ENCODE data around the gene PSTPIP2. TPM values are rescaled to one million over a fixed set of nuclear protein-coding genes. Genes with fewer than 3 reads are reported as not detected.

The PSTPIP2 gene
- total and polyA plus RNA-seq, 2 experiments from 2014 or later, result 3.8 to 6.4 TPM

- TF ChIP-seq EZH2 (IDR thresholded peaks at IDR 0.05; ENCODE audit: insufficient read depth, poor library complexity, severe bottlenecking) (no peak), EZH2phosphoT487 (IDR thresholded peaks at IDR 0.05; ENCODE audit: insufficient read depth, low read depth) (no peak)
- H2AFZ ChIP-seq, result no peak overlapping the region
- 2 to 5% methylated on average over 7 of the region's 7 CpGs for WGBS, 2 experiments (ENCODE audit: low coverage in 1 of 2, low lambda C conversion rate in 2 of 2, missing lambda C conversion rate in 2 of 2)
- peak overlapping the region; percentile 71 for H3K4me2 ChIP-seq (ENCODE audit: unreplicated experiment)
- in situ Hi-C loops (cut with MboI), result no loop called here
- no peaks in the 10 kb centered on the region for H3K27me3 ChIP-seq (replicated peaks; ENCODE audit: insufficient read depth)
- H3K36me3 ChIP-seq (ENCODE audit: low read depth), result peaks cover 51% of the 10 kb centered on the region
- H3F3A ChIP-seq (ENCODE audit: insufficient read depth), result peaks cover 95% of the 10 kb centered on the region
- no peak overlapping the region for H3K4me3 ChIP-seq
- H3K4me1 ChIP-seq (ENCODE audit: insufficient read depth), result peaks cover 91% of the 10 kb centered on the region
- peak; percentile 96 for DNase-seq
- H3K79me2 ChIP-seq (ENCODE audit: insufficient read depth), result peaks cover 75% of the 10 kb centered on the region
- peak overlapping the region; percentile 78 for H3K27ac ChIP-seq
- H3K9me2 ChIP-seq (ENCODE audit: insufficient read depth), result no peaks in the 10 kb centered on the region
- H3K9me3 ChIP-seq (ENCODE audit: low read depth), result no peaks in the 10 kb centered on the region
- peak overlapping the region; percentile 39 for H3K9ac ChIP-seq
- H4K20me1 ChIP-seq (ENCODE audit: insufficient read depth), result no peaks in the 10 kb centered on the region
Measured at GRCh38 chr18:45954070-45954934, 117.8 kb downstream of the PSTPIP2 start.

- TF ChIP-seq EZH2phosphoT487 (IDR thresholded peaks at IDR 0.05; ENCODE audit: insufficient read depth, low read depth) (no peak), EZH2 (IDR thresholded peaks at IDR 0.05; ENCODE audit: insufficient read depth, poor library complexity, severe bottlenecking) (no peak)
- Histone ChIP-seq H3K79me2 (ENCODE audit: insufficient read depth) (peaks cover 75% of the 10 kb centered on the region), H3K36me3 (ENCODE audit: low read depth) (peaks cover 83% of the 10 kb centered on the region), H3K27ac (peak overlapping the region; percentile 87), H3K4me1 (ENCODE audit: insufficient read depth) (peaks cover 71% of the 10 kb centered on the region), H3K9me3 (ENCODE audit: low read depth) (no peaks in the 10 kb centered on the region), H3K4me3 (peak overlapping the region; percentile 55), H3F3A (ENCODE audit: insufficient read depth) (peaks cover 73% of the 10 kb centered on the region), H3K4me2 (ENCODE audit: unreplicated experiment) (peak overlapping the region; percentile 87), H3K9me2 (ENCODE audit: insufficient read depth) (no peaks in the 10 kb centered on the region), H4K20me1 (ENCODE audit: insufficient read depth) (no peaks in the 10 kb centered on the region), H3K9ac (peak overlapping the region; percentile 60), H2AFZ (no peak overlapping the region), H3K27me3 (replicated peaks; ENCODE audit: insufficient read depth) (no peaks in the 10 kb centered on the region)
- in situ Hi-C loops (cut with MboI), result no loop called here
- DNase-seq, result peak; percentile 85
- 0% methylated on average over 4 of the region's 4 CpGs for WGBS, 2 experiments (ENCODE audit: low coverage in 1 of 2, low lambda C conversion rate in 2 of 2, missing lambda C conversion rate in 2 of 2)
Measured at GRCh38 chr18:45951016-45951714, 120.9 kb downstream of the PSTPIP2 start.

GRCh38 chr18:45945669-45946068, 126.4 kb downstream of the PSTPIP2 start:
- H3K9ac ChIP-seq, result no peak overlapping the region
- no peak overlapping the region for H3K4me2 ChIP-seq (ENCODE audit: unreplicated experiment)
- TF ChIP-seq EZH2 (IDR thresholded peaks at IDR 0.05; ENCODE audit: insufficient read depth, poor library complexity, severe bottlenecking) (no peak), EZH2phosphoT487 (IDR thresholded peaks at IDR 0.05; ENCODE audit: insufficient read depth, low read depth) (no peak)
- 84% methylated on average over 5 of the region's 5 CpGs for WGBS, 2 experiments (ENCODE audit: low coverage in 1 of 2, low lambda C conversion rate in 2 of 2, missing lambda C conversion rate in 2 of 2)
- peaks cover 44% of the 10 kb centered on the region for H3F3A ChIP-seq (ENCODE audit: insufficient read depth)
- H3K79me2 ChIP-seq (ENCODE audit: insufficient read depth), result peaks cover 69% of the 10 kb centered on the region
- no peak for DNase-seq
- H3K36me3 ChIP-seq (ENCODE audit: low read depth), result peaks cover 99% of the 10 kb centered on the region
- in situ Hi-C loops (cut with MboI), result no loop called here
- H3K4me3 ChIP-seq, result no peak overlapping the region
- H2AFZ ChIP-seq, result no peak overlapping the region
- H3K27ac ChIP-seq, result no peak overlapping the region
- no peaks in the 10 kb centered on the region for H3K9me3 ChIP-seq (ENCODE audit: low read depth)
- peaks cover 25% of the 10 kb centered on the region for H3K4me1 ChIP-seq (ENCODE audit: insufficient read depth)
- H3K27me3 ChIP-seq (replicated peaks; ENCODE audit: insufficient read depth), result no peaks in the 10 kb centered on the region
- no peaks in the 10 kb centered on the region for H3K9me2 ChIP-seq (ENCODE audit: insufficient read depth)
- no peaks in the 10 kb centered on the region for H4K20me1 ChIP-seq (ENCODE audit: insufficient read depth)

DNA sequence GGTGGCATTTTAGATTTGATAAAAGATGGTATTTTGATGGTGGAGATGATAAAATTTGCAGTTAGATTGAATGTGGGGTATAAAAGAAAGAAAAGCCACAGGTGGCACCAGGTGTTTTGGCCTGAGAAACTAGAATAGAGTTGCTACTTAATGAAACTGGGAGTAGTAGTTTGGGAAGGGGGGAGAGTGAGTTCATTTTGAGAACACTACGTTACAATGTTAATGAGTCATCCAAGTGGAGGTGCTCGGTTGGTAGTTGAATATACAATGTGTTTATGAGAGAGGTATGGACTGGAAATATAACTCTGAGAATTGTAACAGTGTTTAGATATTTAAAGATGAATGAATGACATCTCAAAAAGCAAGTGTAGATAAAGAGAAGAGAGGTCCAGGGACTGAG, 131.3 kb downstream of the PSTPIP2 start:
- no peak overlapping the region for H3K4me2 ChIP-seq (ENCODE audit: unreplicated experiment)
- H3K79me2 ChIP-seq (ENCODE audit: insufficient read depth), result peaks cover 60% of the 10 kb centered on the region
- peaks cover 3% of the 10 kb centered on the region; the same call in 1 of the 2 replicates for H3K4me1 ChIP-seq (ENCODE audit: insufficient read depth)
- peaks cover 88% of the 10 kb centered on the region for H3K36me3 ChIP-seq (ENCODE audit: low read depth)
- no peaks in the 10 kb centered on the region for H3K9me2 ChIP-seq (ENCODE audit: insufficient read depth)
- H3K27ac ChIP-seq, result no peak overlapping the region
- H3K9ac ChIP-seq, result no peak overlapping the region
- no peak for DNase-seq
- no peaks in the 10 kb centered on the region for H3K9me3 ChIP-seq (ENCODE audit: low read depth)
- H3F3A ChIP-seq (ENCODE audit: insufficient read depth), result peaks cover 42% of the 10 kb centered on the region
- in situ Hi-C loops (cut with MboI), result no loop called here
- no peak overlapping the region for H2AFZ ChIP-seq
- H3K4me3 ChIP-seq, result no peak overlapping the region
- H3K27me3 ChIP-seq (replicated peaks; ENCODE audit: insufficient read depth), result no peaks in the 10 kb centered on the region
- H4K20me1 ChIP-seq (ENCODE audit: insufficient read depth), result no peaks in the 10 kb centered on the region
- WGBS, 2 experiments (ENCODE audit: low coverage in 1 of 2, low lambda C conversion rate in 2 of 2, missing lambda C conversion rate in 2 of 2), result 76 to 80% methylated on average over 2 of the region's 2 CpGs
- TF ChIP-seq EZH2phosphoT487 (IDR thresholded peaks at IDR 0.05; ENCODE audit: insufficient read depth, low read depth) (no peak), EZH2 (IDR thresholded peaks at IDR 0.05; ENCODE audit: insufficient read depth, poor library complexity, severe bottlenecking) (no peak)
